ENCODE measurements around the gene BRSK2. TPM values are rescaled to one million over a fixed set of nuclear protein-coding genes. Genes with fewer than 3 reads are reported as not detected.

The BRSK2 gene
- total and polyA plus RNA-seq, 4 donors: 0.35 to 0.56 (median 0.52) TPM

- H3K27me3 ChIP-seq (ENCODE audit: control insufficient read depth in 3 of 3, insufficient read depth in 3 of 3, low read length in 2 of 3): peaks cover 0 to 6% (median 0%) of the 10 kb centered on the region in 3 donors
These were observed 15.7 kb downstream of the BRSK2 start for GRCh38 chr11:1405186-1406020.

DNA sequence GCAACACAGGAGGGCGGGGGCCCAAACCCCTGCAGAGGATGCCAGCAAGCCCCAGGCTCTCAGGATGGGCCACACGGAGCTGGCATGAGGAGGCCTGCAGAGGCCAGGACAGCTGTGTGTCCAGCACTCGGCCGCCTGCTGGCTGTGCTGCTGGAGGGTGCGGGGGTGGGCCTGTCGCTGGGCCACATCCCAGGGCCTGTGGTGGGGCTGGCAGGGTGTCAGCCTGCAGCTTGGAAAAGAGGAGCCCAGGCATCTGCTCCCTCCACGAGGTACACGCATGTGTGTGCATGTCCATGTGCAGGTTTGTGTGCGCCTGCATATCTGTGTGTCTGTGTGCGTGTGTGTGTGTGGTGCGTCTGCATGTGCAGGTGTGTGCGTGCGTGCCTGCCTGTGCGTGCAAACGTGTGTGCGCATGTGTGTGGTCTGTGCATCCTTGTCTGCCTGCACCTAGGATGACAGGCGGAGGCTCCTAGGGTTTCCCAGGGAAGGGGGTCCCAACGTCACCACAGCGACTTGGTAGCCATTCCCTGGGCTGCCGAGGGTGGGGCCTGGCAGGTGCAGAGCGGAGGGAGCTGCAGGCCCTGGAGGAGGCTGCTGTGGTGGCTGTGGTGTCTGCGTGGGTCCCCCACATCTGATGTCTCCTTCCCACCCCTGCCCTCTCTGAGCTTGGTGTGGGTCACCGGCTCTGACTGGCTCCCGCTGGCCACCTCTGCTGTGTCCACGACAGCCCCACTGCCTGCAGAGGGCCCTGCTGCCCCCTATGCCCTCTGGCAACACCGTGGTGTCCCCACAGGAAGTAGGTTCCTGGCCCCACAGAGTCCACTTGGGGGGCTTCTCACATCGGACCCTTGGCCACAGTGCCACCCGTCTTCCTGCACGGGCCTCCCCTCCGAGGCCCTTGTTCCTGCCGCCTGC is 17.1 kb downstream of the BRSK2 start:
- Histone ChIP-seq H3K9me3 (ENCODE audit: control insufficient read depth in 4 of 4, insufficient read depth in 3 of 4, low read length in 3 of 4) (peaks cover 0 to 2% (median 0%) of the 10 kb centered on the region in 4 donors), H3K4me3 (no peak overlapping the region), H3K9ac (ENCODE audit: insufficient read depth in 1 of 2, low read length in 2 of 2) (no peak overlapping the region), H3K27me3 (ENCODE audit: control insufficient read depth in 3 of 3, insufficient read depth in 3 of 3, low read length in 2 of 3) (peaks cover 0 to 6% (median 0%) of the 10 kb centered on the region in 3 donors), H3K36me3 (ENCODE audit: control insufficient read depth in 4 of 4, insufficient read depth in 4 of 4, low read length in 4 of 4) (no peaks in the 10 kb centered on the region), H3K4me1 (ENCODE audit: control insufficient read depth in 5 of 5, insufficient read depth in 5 of 5, low read length in 5 of 5) (peaks cover 0 to 15% (median 0%) of the 10 kb centered on the region in 5 donors), H3K27ac (ENCODE audit: low read depth in 1 of 2, low read length in 1 of 2) (no peak overlapping the region)
- DNase-seq (no peak), ATAC-seq (ENCODE audit: insufficient read depth, low FRiP score) (no peak)
- WGBS, 2 donors: 78 to 88% methylated on average over 29 to 31 of the region's 31 CpGs
- TF ChIP-seq CTCF (IDR thresholded peaks at IDR 0.05; ENCODE audit: control extremely low read depth, extremely low read depth): no peak

More at GRCh38 chr11:1405186-1406020, 15.7 kb downstream of the BRSK2 start:
- Histone ChIP-seq H3K4me3 (no peak overlapping the region), H3K36me3 (ENCODE audit: control insufficient read depth in 4 of 4, insufficient read depth in 4 of 4, low read length in 4 of 4) (no peaks in the 10 kb centered on the region), H3K4me1 (ENCODE audit: control insufficient read depth in 5 of 5, insufficient read depth in 5 of 5, low read length in 5 of 5) (peaks cover 0 to 12% (median 0%) of the 10 kb centered on the region in 5 donors), H3K9me3 (ENCODE audit: control insufficient read depth in 4 of 4, insufficient read depth in 3 of 4, low read length in 3 of 4) (peaks cover 0 to 2% (median 0%) of the 10 kb centered on the region in 4 donors), H3K9ac (ENCODE audit: insufficient read depth in 1 of 2, low read length in 2 of 2) (no peak overlapping the region), H3K27ac (ENCODE audit: low read depth in 1 of 2, low read length in 1 of 2) (no peak overlapping the region)
- TF ChIP-seq CTCF (IDR thresholded peaks at IDR 0.05; ENCODE audit: control extremely low read depth, extremely low read depth): no peak
- DNase-seq (no peak), ATAC-seq (ENCODE audit: insufficient read depth, low FRiP score) (no peak)
- 82 to 85% methylated on average over 21 to 24 of the region's 24 CpGs for WGBS, 2 donors

DNA sequence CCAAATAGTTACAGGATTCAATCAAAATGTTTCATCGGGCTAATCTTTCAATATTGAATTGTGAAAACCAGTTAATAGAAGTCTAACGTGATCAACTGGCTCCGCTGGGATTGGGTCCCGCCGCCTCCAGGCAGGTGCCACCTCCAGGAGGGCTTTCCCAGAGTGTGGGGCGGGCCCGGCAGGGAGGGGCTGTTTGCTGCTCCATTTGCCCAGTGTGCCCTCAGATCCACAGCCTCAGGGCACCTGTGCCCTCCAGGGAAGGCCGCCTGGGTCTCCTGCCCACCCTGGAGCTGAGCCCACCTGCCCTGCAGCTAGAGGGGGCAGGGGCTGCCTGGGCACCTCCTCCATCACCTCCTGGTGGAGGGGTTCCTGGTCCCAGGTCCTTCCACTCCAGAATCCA is 17.9 kb downstream of the BRSK2 start:
- ATAC-seq (ENCODE audit: insufficient read depth, low FRiP score) (no peak), DNase-seq (no peak)
- Histone ChIP-seq H3K36me3 (ENCODE audit: control insufficient read depth in 4 of 4, insufficient read depth in 4 of 4, low read length in 4 of 4) (no peaks in the 10 kb centered on the region), H3K27ac (ENCODE audit: low read depth in 1 of 2, low read length in 1 of 2) (no peak overlapping the region), H3K4me3 (no peak overlapping the region), H3K9me3 (ENCODE audit: control insufficient read depth in 4 of 4, insufficient read depth in 3 of 4, low read length in 3 of 4) (peaks cover 0 to 2% (median 0%) of the 10 kb centered on the region in 4 donors), H3K27me3 (ENCODE audit: control insufficient read depth in 3 of 3, insufficient read depth in 3 of 3, low read length in 2 of 3) (no peaks in the 10 kb centered on the region), H3K9ac (ENCODE audit: insufficient read depth in 1 of 2, low read length in 2 of 2) (no peak overlapping the region), H3K4me1 (ENCODE audit: control insufficient read depth in 5 of 5, insufficient read depth in 5 of 5, low read length in 5 of 5) (peaks cover 0 to 14% (median 0%) of the 10 kb centered on the region in 5 donors)
- 84 to 88% methylated on average over 8 of the region's 8 CpGs for WGBS, 2 donors
- no peak for TF ChIP-seq CTCF (IDR thresholded peaks at IDR 0.05; ENCODE audit: control extremely low read depth, extremely low read depth)

All from lung (tissue), 12 donors.